Rectal smooth muscle tissue (tissue), 1 donor: ENCODE data around the gene DRC3.
"Not testable (repeated sequence)": the region's sequence is repeated elsewhere in the genome, so short reads cannot be mapped to it uniquely, and the experiment has no call there.

Source experiments
- H3K27ac ChIP-seq: one replicate; pipeline ENCODE4 v1.7.0; 2013; ENCODE audit warnings: low read depth, low read length, inconsistent platforms
- H3K27me3 ChIP-seq: one replicate; pipeline ENCODE4 v1.7.0; 2013; ENCODE audit warnings: low read length; ENCODE audit not compliant: control insufficient read depth, insufficient read depth
- H3K36me3 ChIP-seq: one replicate; pipeline ENCODE4 v1.7.0; 2013; ENCODE audit warnings: low read length; ENCODE audit not compliant: control insufficient read depth, insufficient read depth
- H3K4me1 ChIP-seq: one replicate; pipeline ENCODE4 v1.7.0; 2013; ENCODE audit warnings: low read length; ENCODE audit not compliant: control insufficient read depth, insufficient read depth
- H3K4me3 ChIP-seq: one replicate; pipeline ENCODE4 v1.7.0; 2013; ENCODE audit warnings: low read length
- H3K9ac ChIP-seq: one replicate; pipeline ENCODE4 v1.7.0; 2013; ENCODE audit warnings: low read length

Gene DRC3

GRCh38 chr17:17993366-17993765 lies 20.7 kb downstream of the DRC3 start:
- Histone ChIP-seq H3K36me3 (no peaks in the 10 kb centered on the region), H3K4me1 (no peaks in the 10 kb centered on the region), H3K27ac (no peak overlapping the region), H3K27me3 (no peaks in the 10 kb centered on the region), H3K9ac (no peak overlapping the region), H3K4me3 (no peak overlapping the region)

GRCh38 chr17:17993852-17994251 lies 21.2 kb downstream of the DRC3 start:
- H3K27me3 ChIP-seq, result no peaks in the 10 kb centered on the region
- no peak overlapping the region for H3K9ac ChIP-seq
- H3K4me3 ChIP-seq, result no peak overlapping the region
- no peak overlapping the region for H3K27ac ChIP-seq
- H3K36me3 ChIP-seq, result no peaks in the 10 kb centered on the region
- no peaks in the 10 kb centered on the region for H3K4me1 ChIP-seq

- no peaks in the 10 kb centered on the region for H3K27me3 ChIP-seq
- H3K36me3 ChIP-seq, result no peaks in the 10 kb centered on the region
- no peaks in the 10 kb centered on the region for H3K4me1 ChIP-seq
- no peak overlapping the region for H3K27ac ChIP-seq
- no peak overlapping the region for H3K9ac ChIP-seq
- H3K4me3 ChIP-seq, result no peak overlapping the region
Observed at GRCh38 chr17:17994271-17995069, 21.8 kb downstream of the DRC3 start.

- not testable (repeated sequence) for H3K9ac ChIP-seq, H3K4me1 ChIP-seq, H3K36me3 ChIP-seq, H3K27ac ChIP-seq, H3K4me3 ChIP-seq, H3K27me3 ChIP-seq
Observed at GRCh38 chr17:17995887-17996286, 23.2 kb downstream of the DRC3 start.

- Histone ChIP-seq H3K9ac (no peak overlapping the region), H3K27ac (no peak overlapping the region), H3K27me3 (no peaks in the 10 kb centered on the region), H3K36me3 (no peaks in the 10 kb centered on the region), H3K4me1 (no peaks in the 10 kb centered on the region), H3K4me3 (no peak overlapping the region)
Observed at GRCh38 chr17:17998934-17999333, 26.3 kb downstream of the DRC3 start.

- no peaks in the 10 kb centered on the region for H3K36me3 ChIP-seq
- H3K4me1 ChIP-seq, result no peaks in the 10 kb centered on the region
- no peaks in the 10 kb centered on the region for H3K27me3 ChIP-seq
- no peak overlapping the region for H3K9ac ChIP-seq
- H3K27ac ChIP-seq, result no peak overlapping the region
- H3K4me3 ChIP-seq, result no peak overlapping the region
Observed at GRCh38 chr17:17999364-18000029, 26.8 kb downstream of the DRC3 start.

- Histone ChIP-seq H3K27me3 (no peaks in the 10 kb centered on the region), H3K36me3 (no peaks in the 10 kb centered on the region), H3K27ac (no peak overlapping the region), H3K4me3 (no peak overlapping the region), H3K4me1 (no peaks in the 10 kb centered on the region), H3K9ac (no peak overlapping the region)
Observed at GRCh38 chr17:18000030-18000408, 27.4 kb downstream of the DRC3 start.

- Histone ChIP-seq H3K4me3 (no peak overlapping the region), H3K4me1 (no peaks in the 10 kb centered on the region), H3K27ac (no peak overlapping the region), H3K9ac (no peak overlapping the region), H3K27me3 (no peaks in the 10 kb centered on the region), H3K36me3 (no peaks in the 10 kb centered on the region)
Observed at GRCh38 chr17:18002171-18002570, 29.5 kb downstream of the DRC3 start.

GRCh38 chr17:18004345-18004744 lies 31.7 kb downstream of the DRC3 start:
- Histone ChIP-seq H3K4me1 (no peaks in the 10 kb centered on the region), H3K9ac (no peak overlapping the region), H3K36me3 (no peaks in the 10 kb centered on the region), H3K4me3 (no peak overlapping the region), H3K27me3 (no peaks in the 10 kb centered on the region), H3K27ac (no peak overlapping the region)

- Histone ChIP-seq H3K27me3 (no peaks in the 10 kb centered on the region), H3K27ac (no peak overlapping the region), H3K36me3 (no peaks in the 10 kb centered on the region), H3K4me3 (no peak overlapping the region), H3K9ac (no peak overlapping the region), H3K4me1 (no peaks in the 10 kb centered on the region)
Observed at GRCh38 chr17:18004884-18005305, 32.2 kb downstream of the DRC3 start.

- no peak overlapping the region for H3K4me3 ChIP-seq
- no peaks in the 10 kb centered on the region for H3K4me1 ChIP-seq
- no peak overlapping the region for H3K27ac ChIP-seq
- no peaks in the 10 kb centered on the region for H3K27me3 ChIP-seq
- H3K36me3 ChIP-seq, result no peaks in the 10 kb centered on the region
- H3K9ac ChIP-seq, result no peak overlapping the region
Observed at GRCh38 chr17:18005496-18005895, 32.8 kb downstream of the DRC3 start.

- Histone ChIP-seq H3K36me3 (no peaks in the 10 kb centered on the region), H3K27ac (no peak overlapping the region), H3K4me3 (no peak overlapping the region), H3K4me1 (no peaks in the 10 kb centered on the region), H3K9ac (no peak overlapping the region), H3K27me3 (no peaks in the 10 kb centered on the region)
Observed at GRCh38 chr17:18006495-18007239, 34.0 kb downstream of the DRC3 start.
